ENCODE measurements around the gene PVALEF. TPM values are rescaled to one million over a fixed set of nuclear protein-coding genes. Genes with fewer than 3 reads are reported as not detected.

The PVALEF gene
- total and polyA plus RNA-seq, 2 of the 8 experiments (the other 6 are each of a cell fraction or from before 2014, with no cell fraction given) = 0.03 TPM; not detected in 1

DNA sequence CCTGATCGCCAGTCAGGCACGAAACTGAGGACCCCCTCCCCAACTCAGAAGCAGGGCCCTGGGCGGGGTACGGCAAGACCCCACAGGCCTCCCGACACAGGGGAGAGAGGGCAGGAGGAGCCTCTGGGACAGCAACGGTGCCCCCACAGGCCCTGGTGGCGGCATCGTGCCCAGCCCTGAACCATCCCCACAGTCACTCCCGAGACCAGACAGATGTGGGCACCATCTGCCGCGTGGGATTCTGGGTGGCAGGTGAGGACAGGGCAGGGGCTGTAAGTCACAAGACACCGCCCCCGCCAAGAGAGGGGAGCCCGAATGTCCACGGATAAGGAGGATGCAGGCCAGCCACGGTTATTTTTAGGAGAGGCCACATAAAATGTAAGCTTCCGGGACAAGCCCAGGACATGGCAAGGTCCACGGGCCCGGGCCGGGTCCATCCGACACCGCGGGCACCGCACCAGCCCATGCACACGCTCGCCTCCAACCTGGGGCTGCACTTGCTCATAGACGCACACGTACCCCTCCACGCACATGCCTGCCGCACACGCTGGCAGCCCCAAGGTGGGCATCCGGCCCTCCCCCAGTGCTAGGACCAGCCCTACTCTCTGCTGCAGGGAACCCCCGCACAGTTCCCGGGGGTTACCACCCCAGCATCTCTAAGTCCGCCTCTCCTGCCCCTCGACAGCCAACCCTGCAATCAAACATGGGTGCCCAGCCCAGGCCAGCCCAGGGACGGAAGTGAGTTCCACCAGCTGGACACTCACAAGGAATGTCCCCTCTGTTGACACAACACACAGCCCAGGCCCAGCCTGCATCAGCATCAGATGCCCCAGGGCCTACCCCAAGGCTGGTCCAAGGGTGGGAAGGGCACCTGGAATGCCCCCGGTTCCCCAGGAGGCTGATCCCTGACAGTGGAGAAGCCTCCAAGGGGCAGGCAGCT is 8.2 kb upstream of the PVALEF start (continued):
- TF ChIP-seq POLR2AphosphoS5 (IDR thresholded peaks at IDR 0.05; ENCODE audit: low read depth, low read length) = no peak
- TF ChIP-seq ASH2L (IDR thresholded peaks at IDR 0.05; ENCODE audit: low read length) = no peak
- no peak for TF ChIP-seq RNF2 (IDR thresholded peaks at IDR 0.05; ENCODE audit: borderline replicate concordance, low read depth, low read length, missing control alignments, poor library complexity, severe bottlenecking)
